HCT116 (cell line): Measurements from ENCODE around the gene CCDC188. TPM values are rescaled to one million over a fixed set of nuclear protein-coding genes. Genes with fewer than 3 reads are reported as not detected.

ENCODE experiments used
- ATAC-seq: fragments of 200-7000 bp; cut with Tn5 transposase; 2 replicates; pipeline ENCODE4 v1.9.1; 2020; ENCODE audit warnings: mild to moderate bottlenecking, moderate library complexity
- BruUV-seq: library from RNA; stranded (reverse); fragments of 400-500 nt; replicated peaks from 2 replicates; lab custom pipeline; 2021; lab: Mats Ljungman, UMichigan
- CTCF ChIA-PET: fragments of 300-600 bp; sonication (Branson Sonifier 250); formaldehyde crosslinking; loops from one replicate; lab custom pipeline; 2021; ENCODE audit warnings: antibody characterized with exemption; lab: Charles Lee
- POLR2A ChIA-PET: fragments of 300-600, 350-600 bp; sonication (Branson Sonifier 250); formaldehyde crosslinking; loops from one replicate; lab custom pipeline; 2021; ENCODE audit warnings: antibody characterized with exemption; lab: Charles Lee
- RAD21 ChIA-PET, 2 experiments: fragments of 300-600 bp; sonication (Branson Sonifier 250); formaldehyde crosslinking; loops; one replicate each; lab custom pipeline; 2023; ENCODE audit warnings: low total read pairs in 2 of 2; ENCODE audit not compliant: uncharacterized antibody in 2 of 2, unreplicated experiment in 2 of 2, low non-redundant PET in 1 of 2; lab: Charles Lee
- DNase-seq: peaks from one replicate; pipeline ENCODE4 v3.0.0-alpha.2; 2010; ENCODE audit warnings: low read depth, low spot score
- H2AFZ ChIP-seq: fragments of 200-600 bp; shearing (Covaris generic), sonication (generic); 2 replicates; pipeline ENCODE4 v1.6.1; 2017; ENCODE audit warnings: low read depth, mixed run types, mixed read lengths, antibody characterized with exemption, low read length; ENCODE audit not compliant: poor library complexity, severe bottlenecking
- H3K27ac ChIP-seq: 2 replicates; pipeline ENCODE4 v1.5.1; 2012; ENCODE audit warnings: low read depth, low read length
- H3K27me3 ChIP-seq: fragments of 200-600 bp; sonication (generic); 2 replicates; pipeline ENCODE4 v1.6.1; 2016; ENCODE audit warnings: mixed run types, low read length, mixed read lengths; ENCODE audit not compliant: insufficient read depth
- H3K36me3 ChIP-seq, 2 experiments: fragments of 200-500 bp in 1 of 2; fragments of 200-600 bp in 1 of 2; sonication (Bioruptor generic) in 1 of 2; sonication (generic) in 1 of 2; 2 replicates each; pipeline versions ENCODE4 v1.5.1 to v1.6.1; 2014 to 2016; ENCODE audit warnings: low read length in 2 of 2, inconsistent platforms in 1 of 2, mixed read lengths in 1 of 2, mixed run types in 1 of 2; ENCODE audit not compliant: insufficient read depth in 2 of 2, control insufficient read depth in 1 of 2
- H3K4me1 ChIP-seq, 2 experiments: fragments of 200-600 bp in 1 of 2; sonication (generic) in 1 of 2; 2 replicates each; pipeline versions ENCODE4 v1.5.1 to v1.6.1; 2012 to 2017; ENCODE audit warnings: low read length in 2 of 2, inconsistent platforms in 1 of 2, mild to moderate bottlenecking in 1 of 2, mixed read lengths in 1 of 2, mixed run types in 1 of 2, moderate library complexity in 1 of 2; ENCODE audit not compliant: insufficient read depth in 2 of 2, control insufficient read depth in 1 of 2
- H3K4me2 ChIP-seq: fragments of 200-600 bp; sonication (generic); 2 replicates; pipeline ENCODE4 v1.6.1; 2017; ENCODE audit warnings: mixed run types, low read length, mixed read lengths
- H3K4me3 ChIP-seq, 2 experiments: fragments of 200-600 bp in 1 of 2; sonication (generic) in 1 of 2; replicated peaks in 1 of 2; 2 replicates each; pipeline ENCODE4 v1.5.1; 2011 to 2016; ENCODE audit warnings: low read length in 2 of 2, control low read depth in 1 of 2, low read depth in 1 of 2, mild to moderate bottlenecking in 1 of 2, mixed read lengths in 1 of 2, mixed run types in 1 of 2
- H3K79me2 ChIP-seq: fragments of 200-600 bp; sonication (generic); 2 replicates; pipeline ENCODE4 v1.6.1; 2017; ENCODE audit warnings: mild to moderate bottlenecking, mixed run types, low read length, moderate library complexity, mixed read lengths; ENCODE audit not compliant: insufficient read depth
- H3K9ac ChIP-seq: fragments of 200-600 bp; sonication (generic); 2 replicates; pipeline ENCODE4 v1.6.1; 2016; ENCODE audit warnings: low read length, mixed read lengths
- H3K9me2 ChIP-seq: fragments of 200-600 bp; sonication (generic), shearing (Covaris generic); 2 replicates; pipeline ENCODE4 v1.6.1; 2017; ENCODE audit warnings: mixed run types, mild to moderate bottlenecking, moderate library complexity; ENCODE audit not compliant: insufficient read depth
- H3K9me3 ChIP-seq, 2 experiments: fragments of 200-500 bp in 1 of 2; fragments of 200-600 bp in 1 of 2; sonication (Bioruptor generic) in 1 of 2; sonication (generic) in 1 of 2; 2 replicates each; pipeline ENCODE4 v1.6.1; 2014 to 2017; ENCODE audit warnings: low read length in 2 of 2, mixed read lengths in 2 of 2, inconsistent platforms in 1 of 2, low read depth in 1 of 2, mild to moderate bottlenecking in 1 of 2, mixed run types in 1 of 2, moderate library complexity in 1 of 2; ENCODE audit not compliant: control insufficient read depth in 1 of 2, insufficient read depth in 1 of 2
- H4K20me1 ChIP-seq: fragments of 200-600 bp; sonication (generic), shearing (Covaris generic); 2 replicates; pipeline ENCODE4 v1.6.1; 2017; ENCODE audit warnings: mixed run types, mild to moderate bottlenecking, moderate library complexity; ENCODE audit not compliant: insufficient read depth
- CBX3 ChIP-seq: IDR thresholded peaks from 2 replicates; pipeline ENCODE4 v1.6.1; 2012; ENCODE audit warnings: low read depth
- EGR1 ChIP-seq: IDR thresholded peaks from 2 replicates; pipeline ENCODE4 v1.6.1; 2012; ENCODE audit warnings: low read depth
- EZH2 ChIP-seq: fragments of 200-600 bp; sonication (generic); IDR thresholded peaks from 2 replicates; pipeline ENCODE4 v1.6.1; 2017; ENCODE audit warnings: antibody characterized with exemption, mixed run types
- EZH2phosphoT487 ChIP-seq: fragments of 200-600 bp; IDR thresholded peaks from 2 replicates; pipeline ENCODE4 v1.6.1; 2018; ENCODE audit warnings: antibody characterized with exemption, borderline replicate concordance
- POLR2A ChIP-seq: IDR thresholded peaks from 2 replicates; pipeline ENCODE4 v1.7.0; 2011; ENCODE audit warnings: borderline replicate concordance; ENCODE audit not compliant: insufficient read depth, insufficient read length; ENCODE audit errors: extremely low read depth
- POLR2AphosphoS5 ChIP-seq: IDR thresholded peaks from 2 replicates; pipeline ENCODE4 v1.6.1; 2011; ENCODE audit warnings: mild to moderate bottlenecking, low read depth, low read length, moderate library complexity
- SIN3A ChIP-seq: IDR thresholded peaks from 2 replicates; pipeline ENCODE4 v1.6.1; 2012; ENCODE audit warnings: low read depth
- SP1 ChIP-seq: IDR thresholded peaks from 2 replicates; pipeline ENCODE4 v1.6.1; 2012; ENCODE audit warnings: low read depth
- YY1 ChIP-seq: IDR thresholded peaks from 2 replicates; pipeline ENCODE4 v1.6.1; 2011; ENCODE audit warnings: low read length, low read depth, moderate library complexity, mild to moderate bottlenecking; ENCODE audit not compliant: insufficient replicate concordance; ENCODE audit errors: extremely low read depth
- ZNF274 ChIP-seq: fragments of 200-500 bp; sonication (Bioruptor generic); IDR thresholded peaks from 2 replicates; pipeline ENCODE4 v1.6.1; 2014; ENCODE audit warnings: mild to moderate bottlenecking, low read depth, low read length, inconsistent platforms
- intact Hi-C: fragments of 100-400 bp; cut with micrococcal nuclease; formaldehyde crosslinking; loops from 2 replicates; pipeline ENCODE4 v1.10.0; 2022
- total RNA-seq: library from RNA; stranded (reverse); gene quantifications from one replicate; pipeline ENCODE4 v1.2.1, GENCODE V29; 2021; ENCODE audit not compliant: unreplicated experiment
- TF ChIP-seq, protein P1 (sequence below): IDR thresholded peaks from 2 replicates; pipeline ENCODE4 v1.6.1; 2012; ENCODE audit warnings: low read depth

CCDC188 gene
- total RNA-seq, 1 experiment from 2014 or later: not detected

GRCh38 chr22:20152464-20152890, 1.6 kb upstream of the CCDC188 start:
- POLR2A ChIA-PET: no interaction called here
- no peaks in the 10 kb centered on the region for H3K9me2 ChIP-seq

More at GRCh38 chr22:20152464-20152890, 1.6 kb upstream of the CCDC188 start:
- H3K9ac ChIP-seq: no peak overlapping the region
- H3K36me3 ChIP-seq: no peaks in the 10 kb centered on the region
- H3K4me1 ChIP-seq: no peaks in the 10 kb centered on the region
- H4K20me1 ChIP-seq: no peaks in the 10 kb centered on the region
- no peaks in the 10 kb centered on the region for H3K27me3 ChIP-seq
- H3K27ac ChIP-seq: no peak overlapping the region
- TF ChIP-seq SIN3A: no peak
- no peak for TF ChIP-seq YY1
- no peak for TF ChIP-seq CBX3
- no peak for TF ChIP-seq ZNF274
- TF ChIP-seq EGR1: no peak
- TF ChIP-seq POLR2AphosphoS5: no peak
- TF ChIP-seq, protein P1, sequence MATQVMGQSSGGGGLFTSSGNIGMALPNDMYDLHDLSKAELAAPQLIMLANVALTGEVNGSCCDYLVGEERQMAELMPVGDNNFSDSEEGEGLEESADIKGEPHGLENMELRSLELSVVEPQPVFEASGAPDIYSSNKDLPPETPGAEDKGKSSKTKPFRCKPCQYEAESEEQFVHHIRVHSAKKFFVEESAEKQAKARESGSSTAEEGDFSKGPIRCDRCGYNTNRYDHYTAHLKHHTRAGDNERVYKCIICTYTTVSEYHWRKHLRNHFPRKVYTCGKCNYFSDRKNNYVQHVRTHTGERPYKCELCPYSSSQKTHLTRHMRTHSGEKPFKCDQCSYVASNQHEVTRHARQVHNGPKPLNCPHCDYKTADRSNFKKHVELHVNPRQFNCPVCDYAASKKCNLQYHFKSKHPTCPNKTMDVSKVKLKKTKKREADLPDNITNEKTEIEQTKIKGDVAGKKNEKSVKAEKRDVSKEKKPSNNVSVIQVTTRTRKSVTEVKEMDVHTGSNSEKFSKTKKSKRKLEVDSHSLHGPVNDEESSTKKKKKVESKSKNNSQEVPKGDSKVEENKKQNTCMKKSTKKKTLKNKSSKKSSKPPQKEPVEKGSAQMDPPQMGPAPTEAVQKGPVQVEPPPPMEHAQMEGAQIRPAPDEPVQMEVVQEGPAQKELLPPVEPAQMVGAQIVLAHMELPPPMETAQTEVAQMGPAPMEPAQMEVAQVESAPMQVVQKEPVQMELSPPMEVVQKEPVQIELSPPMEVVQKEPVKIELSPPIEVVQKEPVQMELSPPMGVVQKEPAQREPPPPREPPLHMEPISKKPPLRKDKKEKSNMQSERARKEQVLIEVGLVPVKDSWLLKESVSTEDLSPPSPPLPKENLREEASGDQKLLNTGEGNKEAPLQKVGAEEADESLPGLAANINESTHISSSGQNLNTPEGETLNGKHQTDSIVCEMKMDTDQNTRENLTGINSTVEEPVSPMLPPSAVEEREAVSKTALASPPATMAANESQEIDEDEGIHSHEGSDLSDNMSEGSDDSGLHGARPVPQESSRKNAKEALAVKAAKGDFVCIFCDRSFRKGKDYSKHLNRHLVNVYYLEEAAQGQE: no peak
- TF ChIP-seq POLR2A: no peak
- no peak for TF ChIP-seq EZH2
- no peak for TF ChIP-seq EZH2phosphoT487
- TF ChIP-seq SP1: no peak
- BruUV-seq: no TSS peak
- H3K9me3 ChIP-seq: no peaks in the 10 kb centered on the region
- DNase-seq: no peak
- no peaks in the 10 kb centered on the region for H3K79me2 ChIP-seq
- intact Hi-C loops: no loop called here
- ChIA-PET RAD21 (no interaction called here), CTCF (no interaction called here)
- no peak overlapping the region for H3K4me3 ChIP-seq
- no peak overlapping the region for H3K4me2 ChIP-seq
- H2AFZ ChIP-seq: no peak overlapping the region
- ATAC-seq: no peak
